ENCODE data around the gene FSIP1.

DNA sequence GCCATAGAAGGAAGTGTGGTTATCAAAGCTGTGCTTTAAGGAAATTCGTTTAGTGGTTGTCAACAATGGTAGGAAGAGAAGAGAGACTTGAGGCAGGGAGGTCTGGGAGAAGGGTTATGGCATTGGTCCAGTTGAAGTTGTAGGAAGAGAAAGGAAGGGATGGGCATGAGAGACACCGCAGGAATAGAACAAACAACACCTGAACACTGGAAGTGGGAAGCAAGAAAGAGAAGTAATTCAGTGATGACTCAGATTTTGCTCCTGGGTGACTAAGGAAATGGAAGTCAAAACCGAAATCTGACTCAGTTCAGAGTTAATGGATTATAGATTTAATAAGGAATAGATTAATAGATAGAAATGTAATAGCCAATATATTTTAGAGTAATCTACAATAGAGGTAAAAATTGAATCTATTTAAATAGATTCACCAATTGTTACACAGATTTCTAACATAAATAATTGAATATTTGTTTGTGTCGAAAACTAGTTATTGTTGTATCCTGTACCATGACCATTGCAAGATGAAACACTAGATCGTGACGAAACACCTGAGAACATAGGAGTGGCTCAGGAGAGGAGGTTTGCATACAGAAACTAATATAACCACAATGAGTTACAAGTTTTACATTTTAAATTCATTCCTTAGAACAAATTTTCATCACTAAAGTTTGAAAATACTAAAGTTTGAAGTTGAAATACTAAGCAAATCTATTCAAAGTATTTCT lies 165.7 kb downstream of the FSIP1 start:
- TF ChIP-seq, protein P1, sequence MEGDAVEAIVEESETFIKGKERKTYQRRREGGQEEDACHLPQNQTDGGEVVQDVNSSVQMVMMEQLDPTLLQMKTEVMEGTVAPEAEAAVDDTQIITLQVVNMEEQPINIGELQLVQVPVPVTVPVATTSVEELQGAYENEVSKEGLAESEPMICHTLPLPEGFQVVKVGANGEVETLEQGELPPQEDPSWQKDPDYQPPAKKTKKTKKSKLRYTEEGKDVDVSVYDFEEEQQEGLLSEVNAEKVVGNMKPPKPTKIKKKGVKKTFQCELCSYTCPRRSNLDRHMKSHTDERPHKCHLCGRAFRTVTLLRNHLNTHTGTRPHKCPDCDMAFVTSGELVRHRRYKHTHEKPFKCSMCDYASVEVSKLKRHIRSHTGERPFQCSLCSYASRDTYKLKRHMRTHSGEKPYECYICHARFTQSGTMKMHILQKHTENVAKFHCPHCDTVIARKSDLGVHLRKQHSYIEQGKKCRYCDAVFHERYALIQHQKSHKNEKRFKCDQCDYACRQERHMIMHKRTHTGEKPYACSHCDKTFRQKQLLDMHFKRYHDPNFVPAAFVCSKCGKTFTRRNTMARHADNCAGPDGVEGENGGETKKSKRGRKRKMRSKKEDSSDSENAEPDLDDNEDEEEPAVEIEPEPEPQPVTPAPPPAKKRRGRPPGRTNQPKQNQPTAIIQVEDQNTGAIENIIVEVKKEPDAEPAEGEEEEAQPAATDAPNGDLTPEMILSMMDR (IDR thresholded peaks at IDR 0.05) = no peak
- no peak for TF ChIP-seq POLR2AphosphoS5 (IDR thresholded peaks at IDR 0.05)
- no peak for TF ChIP-seq POLR2A (IDR thresholded peaks at IDR 0.05)

Data from gastroesophageal sphincter (tissue), 3 donors.